Esophagus (tissue), 2 donors: ENCODE measurements around the gene SYCP2. TPM values are rescaled to one million over a fixed set of nuclear protein-coding genes. Genes with fewer than 3 reads are reported as not detected.
"Not testable (repeated sequence)": the region's sequence is repeated elsewhere in the genome, so short reads cannot be mapped to it uniquely, and the experiment has no call there.

Experiments
- H3K27ac ChIP-seq, 2 donors: one replicate each; pipeline ENCODE4 v1.5.1; 2013; ENCODE audit warnings: low read depth in 2 of 2, mild to moderate bottlenecking in 2 of 2, inconsistent platforms in 1 of 2, low read length in 1 of 2, moderate library complexity in 1 of 2
- H3K27me3 ChIP-seq, 2 donors: one replicate each; pipeline ENCODE4 v1.6.1; 2013; ENCODE audit warnings: low read length in 2 of 2, control low read depth in 1 of 2, mild to moderate bottlenecking in 1 of 2; ENCODE audit not compliant: insufficient read depth in 2 of 2, control insufficient read depth in 1 of 2
- H3K36me3 ChIP-seq, 2 donors: one replicate each; pipeline ENCODE4 v1.6.1; 2013; ENCODE audit warnings: low read length in 1 of 2; ENCODE audit not compliant: control insufficient read depth in 2 of 2, insufficient read depth in 2 of 2
- H3K4me1 ChIP-seq, 2 donors: one replicate each; pipeline ENCODE4 v1.6.1; 2013; ENCODE audit warnings: low read length in 1 of 2; ENCODE audit not compliant: control insufficient read depth in 2 of 2, insufficient read depth in 2 of 2
- H3K4me3 ChIP-seq, 2 donors: one replicate each; pipeline ENCODE4 v1.5.1; 2013; ENCODE audit warnings: low read length in 2 of 2, mild to moderate bottlenecking in 2 of 2, low read depth in 1 of 2, moderate library complexity in 1 of 2
- H3K9me3 ChIP-seq, 2 donors: one replicate each; pipeline ENCODE4 v1.6.1; 2013; ENCODE audit warnings: mild to moderate bottlenecking in 2 of 2, low read depth in 1 of 2, low read length in 1 of 2, moderate library complexity in 1 of 2; ENCODE audit not compliant: control insufficient read depth in 2 of 2, insufficient read depth in 1 of 2
- WGBS, 2 donors: extraction: QIAGEN DNeasy Blood & Tissue Kit; methylation state at CpG; one replicate each; pipeline ENCODE4 v1.1.7; 2013; 5-methylcytosine and 5-hydroxymethylcytosine counted together
- polyA plus RNA-seq, 2 donors: library from polyadenylated mRNA; stranded (reverse); fragments of 200-250 nt; gene quantifications; one replicate each; pipeline ENCODE4 v1.2.3, GENCODE V29; 2013
- donor health status: healthy with polysubstance abuse.
- donor health status: Bipolar disorder and iron deficiency.

The SYCP2 gene
- polyA plus RNA-seq, 2 donors: 0.56 to 1.1 TPM

- not testable (repeated sequence) for H3K4me1 ChIP-seq, H3K9me3 ChIP-seq, H3K4me3 ChIP-seq, H3K27ac ChIP-seq, H3K27me3 ChIP-seq, H3K36me3 ChIP-seq
- 87 to 88% methylated on average over 2 of the region's 2 CpGs for WGBS, 2 donors
Observed at GRCh38 chr20:59890035-59890434, 43.4 kb downstream of the SYCP2 start.

DNA sequence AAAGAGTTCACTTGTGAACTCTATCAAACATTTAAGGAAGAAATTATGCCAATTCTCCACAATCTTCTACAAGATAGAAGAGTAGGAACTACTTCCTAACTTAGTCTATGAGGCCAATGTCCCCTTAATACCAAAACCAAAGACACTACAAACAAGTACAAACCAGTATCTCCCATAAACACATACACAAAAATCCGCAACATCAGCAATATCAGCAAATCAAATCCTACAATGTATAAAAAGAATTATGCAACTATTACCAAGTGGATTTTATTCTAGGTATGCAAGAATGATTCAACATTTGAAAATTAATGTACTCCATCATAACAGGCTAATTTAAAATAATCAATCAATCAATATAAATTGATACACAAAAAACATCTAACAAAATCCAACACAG is 45.4 kb downstream of the SYCP2 start:
- Histone ChIP-seq H3K27me3 (no peaks in the 10 kb centered on the region), H3K27ac (no peak overlapping the region), H3K4me3 (no peak overlapping the region), H3K36me3 (no peaks in the 10 kb centered on the region), H3K4me1 (no peaks in the 10 kb centered on the region), H3K9me3 (no peaks in the 10 kb centered on the region)
- WGBS, 2 donors: 95 to 97% methylated on average over 1 of the region's 1 CpG

DNA sequence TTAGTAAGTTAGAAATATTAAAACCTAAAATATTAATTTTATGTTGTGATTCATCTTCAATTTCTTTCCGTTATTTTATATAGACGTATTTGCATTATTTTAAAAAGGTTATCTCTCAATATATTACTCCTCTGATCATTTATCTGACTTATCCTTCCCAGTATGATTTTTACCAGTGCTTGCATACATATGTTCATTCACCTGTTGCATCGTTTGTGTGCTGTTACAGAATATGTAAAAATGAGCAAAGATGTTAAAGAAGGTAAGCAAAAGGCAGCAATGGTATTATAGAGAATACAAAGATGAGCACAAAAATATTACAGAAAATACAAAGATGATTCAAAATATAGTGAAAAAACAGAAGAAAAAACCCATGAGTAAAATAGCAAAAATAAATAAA is 48.9 kb downstream of the SYCP2 start:
- Histone ChIP-seq H3K4me1 (no peaks in the 10 kb centered on the region), H3K9me3 (no peaks in the 10 kb centered on the region), H3K4me3 (no peak overlapping the region), H3K27ac (no peak overlapping the region), H3K27me3 (no peaks in the 10 kb centered on the region), H3K36me3 (no peaks in the 10 kb centered on the region)
- 85 to 93% methylated on average over 3 of the region's 3 CpGs for WGBS, 2 donors

DNA sequence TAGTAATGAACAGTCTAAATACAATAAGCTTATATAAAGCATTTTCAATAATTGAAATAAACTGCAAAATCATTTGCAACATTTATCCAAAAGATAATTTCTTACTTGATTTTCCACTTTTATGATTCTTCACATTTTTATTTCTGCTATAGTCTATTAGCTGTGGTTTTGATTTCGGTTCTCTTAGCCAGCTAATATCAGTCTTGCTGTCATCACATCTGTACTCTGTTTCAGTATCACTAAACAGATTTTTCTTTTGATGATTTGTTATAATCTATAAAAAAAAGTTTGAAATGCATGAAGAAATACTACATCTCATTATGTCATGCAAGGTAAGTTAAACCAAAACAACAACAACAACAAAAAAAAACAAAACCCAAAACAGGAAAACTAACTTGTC is 53.2 kb downstream of the SYCP2 start:
- Histone ChIP-seq H3K36me3 (no peaks in the 10 kb centered on the region), H3K27ac (no peak overlapping the region), H3K4me3 (no peak overlapping the region), H3K9me3 (no peaks in the 10 kb centered on the region), H3K4me1 (no peaks in the 10 kb centered on the region), H3K27me3 (no peaks in the 10 kb centered on the region)
- WGBS, 2 donors: 82 to 85% methylated on average over 1 of the region's 1 CpG

DNA sequence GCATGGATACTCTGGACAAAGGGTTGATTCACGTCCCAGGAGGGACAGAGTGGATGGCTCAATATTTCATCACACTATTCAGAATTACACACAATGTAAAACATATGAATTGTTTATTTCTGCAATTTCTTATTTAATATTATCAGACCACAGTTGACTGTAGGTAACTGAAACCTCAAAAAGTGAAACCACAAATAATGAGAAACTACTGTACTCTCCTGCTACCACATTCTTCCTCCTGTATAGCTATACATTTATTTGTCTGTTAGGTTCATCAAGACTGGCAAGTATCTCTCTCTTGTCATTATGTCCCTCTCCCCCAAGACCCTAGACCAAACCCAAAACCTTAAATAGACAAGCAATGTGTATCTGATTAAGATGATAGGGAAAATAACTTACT is 60.0 kb downstream of the SYCP2 start:
- no peak overlapping the region for H3K4me3 ChIP-seq
- H3K9me3 ChIP-seq: no peaks in the 10 kb centered on the region
- WGBS, 2 donors: 91 to 93% methylated on average over 1 of the region's 1 CpG
- H3K27me3 ChIP-seq: no peaks in the 10 kb centered on the region
- H3K4me1 ChIP-seq: no peaks in the 10 kb centered on the region
- no peak overlapping the region for H3K27ac ChIP-seq
- no peaks in the 10 kb centered on the region for H3K36me3 ChIP-seq

GRCh38 chr20:59871096-59871495 is 62.3 kb downstream of the SYCP2 start:
- WGBS, 2 donors: 82 to 95% methylated on average over 1 of the region's 1 CpG
- Histone ChIP-seq H3K36me3 (no peaks in the 10 kb centered on the region), H3K9me3 (no peaks in the 10 kb centered on the region), H3K27ac (no peak overlapping the region), H3K4me3 (no peak overlapping the region), H3K4me1 (no peaks in the 10 kb centered on the region), H3K27me3 (no peaks in the 10 kb centered on the region)

GRCh38 chr20:59866338-59866737 is 67.1 kb downstream of the SYCP2 start:
- no peaks in the 10 kb centered on the region for H3K36me3 ChIP-seq
- WGBS, 2 donors: 86 to 88% methylated on average over 3 of the region's 3 CpGs
- no peak overlapping the region for H3K4me3 ChIP-seq

DNA sequence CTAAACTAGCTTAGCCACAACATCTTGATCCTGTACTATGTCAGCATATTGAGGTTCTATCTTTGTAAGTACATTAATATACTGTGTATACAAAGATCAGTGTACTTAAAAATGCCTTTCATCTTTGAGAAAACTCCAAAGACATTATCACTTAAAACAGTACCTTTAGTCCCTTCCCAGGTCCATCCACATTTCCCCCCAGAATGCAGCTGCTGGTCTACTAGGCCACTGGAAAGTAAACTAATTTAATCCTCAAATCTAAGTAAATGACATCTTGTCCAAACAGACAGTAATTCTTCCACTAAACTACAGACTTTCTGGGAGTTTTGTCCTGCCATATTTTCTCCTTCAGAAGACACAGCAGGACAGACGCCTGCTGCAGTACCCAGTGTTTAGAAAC is 68.7 kb downstream of the SYCP2 start:
- no peaks in the 10 kb centered on the region for H3K4me1 ChIP-seq
- WGBS, 2 donors: 74 to 82% methylated on average over 1 of the region's 1 CpG

More at GRCh38 chr20:59866338-59866737, 67.1 kb downstream of the SYCP2 start:
- Histone ChIP-seq H3K9me3 (no peaks in the 10 kb centered on the region), H3K4me1 (no peaks in the 10 kb centered on the region), H3K27ac (no peak overlapping the region), H3K27me3 (no peaks in the 10 kb centered on the region)

GRCh38 chr20:59863058-59863457 is 70.4 kb downstream of the SYCP2 start:
- Histone ChIP-seq H3K27me3 (no peaks in the 10 kb centered on the region), H3K36me3 (no peaks in the 10 kb centered on the region), H3K27ac (no peak overlapping the region), H3K9me3 (no peaks in the 10 kb centered on the region), H3K4me1 (no peaks in the 10 kb centered on the region), H3K4me3 (no peak overlapping the region)
- WGBS, 2 donors: 88 to 97% methylated on average over 3 of the region's 3 CpGs

More for the DNA sequence above, 68.7 kb downstream of the SYCP2 start:
- H3K9me3 ChIP-seq: no peaks in the 10 kb centered on the region
- H3K4me3 ChIP-seq: no peak overlapping the region
- no peaks in the 10 kb centered on the region for H3K27me3 ChIP-seq
- no peak overlapping the region for H3K27ac ChIP-seq
- H3K36me3 ChIP-seq: no peaks in the 10 kb centered on the region

DNA sequence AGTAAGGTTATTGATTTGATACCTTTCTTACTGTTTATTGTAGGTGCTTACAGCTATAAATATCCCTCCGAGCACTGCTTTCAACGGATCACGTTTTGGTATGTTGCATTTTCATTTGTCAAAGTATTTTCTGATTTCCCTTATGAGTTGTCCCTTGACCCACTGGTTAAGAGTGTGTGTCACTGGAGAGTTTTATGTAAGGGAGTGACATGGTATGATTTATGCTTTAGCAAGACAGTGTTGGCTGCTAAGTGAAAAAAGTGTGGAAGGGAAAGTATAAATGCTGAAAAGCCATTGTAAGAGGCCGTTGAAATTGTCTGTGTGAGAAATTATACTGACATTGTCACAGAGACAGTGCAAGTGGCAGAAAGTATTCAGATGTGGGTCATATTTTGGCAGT is 72.0 kb downstream of the SYCP2 start:
- Histone ChIP-seq H3K27me3 (no peaks in the 10 kb centered on the region), H3K4me3 (no peak overlapping the region), H3K27ac (no peak overlapping the region), H3K9me3 (no peaks in the 10 kb centered on the region), H3K36me3 (no peaks in the 10 kb centered on the region), H3K4me1 (no peaks in the 10 kb centered on the region)
- 80 to 83% methylated on average over 4 of the region's 4 CpGs for WGBS, 2 donors
